ENCODE data around the gene IFT20. TPM values are rescaled to one million over a fixed set of nuclear protein-coding genes. Genes with fewer than 3 reads are reported as not detected.
A peak's percentile ranks its signal among the peaks of the same experiment; 100 is the strongest.

Gene IFT20
- total RNA-seq, 1 donor from 2014 or later, result 14.0 TPM

DNA sequence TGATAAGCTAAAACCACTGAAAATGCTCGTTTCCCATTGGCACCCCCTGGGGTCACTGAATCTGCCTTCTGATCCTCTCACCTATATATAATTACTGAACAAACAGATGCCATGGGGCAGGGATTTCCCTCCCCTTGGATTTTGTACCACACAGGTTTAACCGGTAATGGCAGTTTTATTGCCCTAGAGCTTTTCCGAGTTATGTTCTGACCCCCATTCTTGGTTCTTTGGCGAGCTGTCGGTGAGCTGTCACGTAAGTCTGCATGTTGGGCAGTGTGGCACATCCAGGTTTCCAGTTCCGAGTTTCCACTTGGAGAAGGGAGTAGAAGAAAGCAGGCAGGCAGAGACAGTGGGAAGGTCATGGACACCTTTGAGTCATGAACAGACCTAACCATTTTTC lies 9.2 kb downstream of the IFT20 start:
- DNase-seq (ENCODE audit: low read depth, low spot score), result no peak
- no peaks in the 10 kb centered on the region for H3K27me3 Mint-ChIP-seq (ENCODE audit: low read depth)
- peak overlapping the region; percentile 3 for H3K4me3 Mint-ChIP-seq
- H3K27ac Mint-ChIP-seq (ENCODE audit: unreplicated experiment), result no peak overlapping the region
- H3K4me1 Mint-ChIP-seq, result peaks cover 38% of the 10 kb centered on the region
- TF ChIP-seq, protein P1, sequence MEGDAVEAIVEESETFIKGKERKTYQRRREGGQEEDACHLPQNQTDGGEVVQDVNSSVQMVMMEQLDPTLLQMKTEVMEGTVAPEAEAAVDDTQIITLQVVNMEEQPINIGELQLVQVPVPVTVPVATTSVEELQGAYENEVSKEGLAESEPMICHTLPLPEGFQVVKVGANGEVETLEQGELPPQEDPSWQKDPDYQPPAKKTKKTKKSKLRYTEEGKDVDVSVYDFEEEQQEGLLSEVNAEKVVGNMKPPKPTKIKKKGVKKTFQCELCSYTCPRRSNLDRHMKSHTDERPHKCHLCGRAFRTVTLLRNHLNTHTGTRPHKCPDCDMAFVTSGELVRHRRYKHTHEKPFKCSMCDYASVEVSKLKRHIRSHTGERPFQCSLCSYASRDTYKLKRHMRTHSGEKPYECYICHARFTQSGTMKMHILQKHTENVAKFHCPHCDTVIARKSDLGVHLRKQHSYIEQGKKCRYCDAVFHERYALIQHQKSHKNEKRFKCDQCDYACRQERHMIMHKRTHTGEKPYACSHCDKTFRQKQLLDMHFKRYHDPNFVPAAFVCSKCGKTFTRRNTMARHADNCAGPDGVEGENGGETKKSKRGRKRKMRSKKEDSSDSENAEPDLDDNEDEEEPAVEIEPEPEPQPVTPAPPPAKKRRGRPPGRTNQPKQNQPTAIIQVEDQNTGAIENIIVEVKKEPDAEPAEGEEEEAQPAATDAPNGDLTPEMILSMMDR (conservative IDR thresholded peaks at IDR 0.05), result no peak
- peaks cover 13% of the 10 kb centered on the region for H3K36me3 Mint-ChIP-seq (ENCODE audit: low read depth)
- no peaks in the 10 kb centered on the region for H3K9me3 Mint-ChIP-seq

DNA sequence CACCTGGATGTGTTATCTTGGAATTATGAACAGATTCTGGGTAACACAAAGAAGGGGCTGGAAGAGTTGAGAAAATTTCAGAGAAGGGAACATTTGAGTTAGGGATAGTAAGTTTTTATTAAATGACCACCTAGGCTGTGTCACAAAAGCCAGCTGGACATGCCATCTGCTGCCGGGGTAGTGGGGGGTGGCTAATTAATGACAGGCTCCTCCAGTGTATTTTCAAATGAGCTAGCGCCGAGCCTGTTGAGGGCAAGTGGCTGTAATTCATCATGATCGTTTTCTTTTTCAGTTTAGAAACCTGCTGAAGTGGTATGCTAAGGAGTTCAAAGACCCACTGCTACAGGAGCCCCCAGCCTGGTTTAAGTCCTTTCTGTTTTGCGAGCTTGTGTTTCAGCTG lies 10.1 kb downstream of the IFT20 start:
- Mint-ChIP-seq H3K4me1 (peaks cover 47% of the 10 kb centered on the region), H3K27ac (ENCODE audit: unreplicated experiment) (peak overlapping the region; percentile 54), H3K4me3 (peak overlapping the region; percentile 2), H3K36me3 (ENCODE audit: low read depth) (peaks cover 15% of the 10 kb centered on the region), H3K27me3 (ENCODE audit: low read depth) (no peaks in the 10 kb centered on the region), H3K9me3 (no peaks in the 10 kb centered on the region)
- TF ChIP-seq, protein P1 (conservative IDR thresholded peaks at IDR 0.05), result no peak
- no peak for DNase-seq (ENCODE audit: low read depth, low spot score)

DNA sequence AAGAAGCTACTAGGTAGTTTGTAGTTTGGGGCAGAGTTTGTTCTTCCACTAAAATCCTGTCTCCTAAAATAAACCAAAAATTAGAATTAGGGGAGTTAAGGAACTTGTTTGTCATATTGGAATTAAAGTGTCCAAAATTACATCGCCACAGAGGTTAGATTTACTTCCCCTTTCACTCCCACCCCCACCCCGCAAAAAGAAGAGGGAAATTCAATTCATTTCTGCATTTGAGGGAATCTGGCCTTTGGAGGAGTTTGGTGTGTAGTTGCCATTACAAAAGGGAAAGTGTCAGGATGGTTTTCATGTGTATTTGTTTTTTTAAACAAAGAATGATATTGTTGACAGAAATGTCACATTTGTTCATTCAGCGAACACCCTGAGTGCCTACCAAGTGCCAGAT lies 10.5 kb downstream of the IFT20 start:
- TF ChIP-seq, protein P1 (conservative IDR thresholded peaks at IDR 0.05), result no peak
- no peaks in the 10 kb centered on the region for H3K9me3 Mint-ChIP-seq
- H3K36me3 Mint-ChIP-seq (ENCODE audit: low read depth), result peaks cover 15% of the 10 kb centered on the region
- H3K4me1 Mint-ChIP-seq, result peaks cover 52% of the 10 kb centered on the region
- no peak for DNase-seq (ENCODE audit: low read depth, low spot score)
- H3K4me3 Mint-ChIP-seq, result peak overlapping the region; percentile 2
- H3K27ac Mint-ChIP-seq (ENCODE audit: unreplicated experiment), result peak overlapping the region; percentile 54
- H3K27me3 Mint-ChIP-seq (ENCODE audit: low read depth), result no peaks in the 10 kb centered on the region

DNA sequence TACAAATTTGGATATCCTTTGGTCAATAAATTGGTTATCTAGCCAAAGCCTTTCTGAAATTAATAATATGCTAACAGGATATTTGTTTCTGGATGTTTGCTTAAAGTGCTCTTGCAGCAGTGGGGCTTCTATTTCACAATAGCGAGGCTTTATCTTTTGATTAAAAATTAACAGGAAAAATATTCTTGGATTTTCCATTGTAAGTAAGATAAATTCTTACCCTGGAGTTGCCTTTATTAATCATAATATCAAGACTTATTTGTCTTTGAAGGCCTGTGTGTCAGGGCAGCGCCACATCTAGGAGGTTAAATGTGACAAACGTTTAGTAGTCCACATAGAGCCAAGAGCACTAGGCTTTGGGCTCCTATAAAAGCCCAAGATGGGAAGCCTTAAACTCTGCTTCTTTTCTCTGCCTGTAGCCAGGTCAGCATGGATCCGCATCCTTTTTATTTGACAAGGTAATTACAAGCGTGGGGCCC lies 11.0 kb downstream of the IFT20 start:
- H3K27ac Mint-ChIP-seq (ENCODE audit: unreplicated experiment), result no peak overlapping the region
- peaks cover 52% of the 10 kb centered on the region for H3K4me1 Mint-ChIP-seq
- no peaks in the 10 kb centered on the region for H3K27me3 Mint-ChIP-seq (ENCODE audit: low read depth)
- DNase-seq (ENCODE audit: low read depth, low spot score), result no peak
- TF ChIP-seq, protein P1 (conservative IDR thresholded peaks at IDR 0.05), result no peak
- H3K4me3 Mint-ChIP-seq, result peak overlapping the region; percentile 27
- peaks cover 15% of the 10 kb centered on the region for H3K36me3 Mint-ChIP-seq (ENCODE audit: low read depth)
- H3K9me3 Mint-ChIP-seq, result no peaks in the 10 kb centered on the region

DNA sequence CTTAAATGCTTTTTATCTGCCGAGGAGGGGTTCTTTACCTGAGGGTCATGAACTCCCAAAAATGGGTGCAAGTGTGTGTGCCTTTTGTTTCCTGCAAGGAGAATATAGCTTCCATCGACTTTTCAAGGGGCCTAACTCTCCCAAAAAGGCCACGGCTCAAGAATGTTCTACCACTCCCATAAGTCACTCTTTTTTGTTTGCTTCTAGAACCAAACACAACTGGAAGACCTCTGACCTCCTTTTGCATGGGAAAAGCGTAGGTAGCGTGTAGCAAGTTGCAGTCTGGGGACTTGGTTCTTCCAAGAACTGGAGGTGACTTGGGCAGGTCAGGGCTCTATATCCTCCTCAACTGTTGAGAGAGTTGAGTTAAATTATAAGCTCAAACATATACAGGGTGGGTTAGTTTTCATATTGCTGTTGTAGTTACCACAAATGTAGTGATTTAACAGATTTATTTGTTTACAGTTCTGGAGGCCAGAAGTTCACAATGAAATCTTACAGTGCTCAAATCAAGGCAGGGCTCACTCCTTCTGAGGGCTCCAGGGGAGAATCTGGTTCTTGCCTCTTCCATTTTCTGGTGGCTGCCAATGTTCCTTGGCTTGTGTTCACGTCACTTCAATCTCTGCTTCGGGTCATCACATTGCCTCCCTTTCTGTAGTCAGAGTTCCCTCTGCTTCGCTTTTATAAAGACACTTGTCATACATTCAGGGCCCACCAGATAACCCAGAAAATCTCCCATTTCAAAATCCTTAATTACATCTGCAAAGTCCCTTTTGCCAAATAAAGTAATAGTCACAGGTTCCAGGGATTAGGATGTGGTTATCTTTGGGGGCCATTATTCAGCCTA lies 14.8 kb downstream of the IFT20 start:
- peaks cover 67% of the 10 kb centered on the region for H3K4me1 Mint-ChIP-seq
- TF ChIP-seq, protein P1 (conservative IDR thresholded peaks at IDR 0.05), result no peak
- H3K27ac Mint-ChIP-seq (ENCODE audit: unreplicated experiment), result peak overlapping the region; percentile 96
- H3K4me3 Mint-ChIP-seq, result peak overlapping the region; percentile 94
- no peaks in the 10 kb centered on the region for H3K27me3 Mint-ChIP-seq (ENCODE audit: low read depth)
- DNase-seq (ENCODE audit: low read depth, low spot score), result no peak
- H3K9me3 Mint-ChIP-seq, result no peaks in the 10 kb centered on the region
- H3K36me3 Mint-ChIP-seq (ENCODE audit: low read depth), result peaks cover 7% of the 10 kb centered on the region

All from neural crest cell (in vitro differentiated cells).